K562 (cell line): ENCODE measurements around the gene ECT2. TPM values are rescaled to one million over a fixed set of nuclear protein-coding genes. Genes with fewer than 3 reads are reported as not detected.

ENCODE experiments used
- ATAC-seq: fragments of 200-7000 bp; cut with Tn5 transposase; 3 replicates; pipeline ENCODE4 v1.9.1; 2020; ENCODE audit warnings: moderate library complexity
- BruUV-seq: library from RNA; stranded (reverse); fragments of 400-500 nt; replicated peaks from 2 replicates; lab custom pipeline; 2021; lab: Mats Ljungman, UMichigan
- CTCF ChIA-PET: fragments of 300-600 bp; formaldehyde crosslinking; extraction: SDS; loops from one replicate; lab custom pipeline; 2021; ENCODE audit warnings: low intra/inter-chr PET ratio; lab: Yijun Ruan, JAX
- POLR2A ChIA-PET: fragments of 300-600, 350-650 bp; sonication (Branson Sonifier 250); formaldehyde crosslinking; extraction: SDS; loops from one replicate; lab custom pipeline; 2021; ENCODE audit warnings: antibody characterized with exemption, inconsistent platforms; lab: Yijun Ruan, JAX
- DNase-seq, 4 experiments: peaks; one replicate each; pipeline versions ENCODE4 v3.0.0 to v3.0.0-alpha.2; 2011 to 2018; ENCODE audit warnings: low spot score in 3 of 4, mixed read lengths in 3 of 4; ENCODE audit errors: extremely low read depth in 1 of 4
- FAIRE-seq: peaks from 2 replicates; lab custom pipeline; 2011; peaks lifted over from hg19 to GRCh38; lab: Jason Lieb, UNC
- H2AFZ ChIP-seq: 2 replicates; pipeline ENCODE4 v1.6.0; 2011; ENCODE audit warnings: low read depth, low read length, control low read depth, inconsistent platforms
- H3K27ac ChIP-seq: fragments of 200-600 bp; 3 replicates; pipeline ENCODE4 v1.8.0; 2011; ENCODE audit warnings: low read depth, mild to moderate bottlenecking, control low read depth, inconsistent platforms, low read length, moderate library complexity, mixed read lengths; ENCODE audit errors: extremely low read depth
- H3K27me3 ChIP-seq, 2 experiments: fragments of 300-600 bp in 1 of 2; 2 replicates in 1 of 2; 3 replicates in 1 of 2; pipeline versions ENCODE4 v1.6.0 to v1.8.0; 2011; ENCODE audit warnings: inconsistent platforms in 2 of 2, low read length in 2 of 2, mild to moderate bottlenecking in 1 of 2, mixed read lengths in 1 of 2, moderate library complexity in 1 of 2; ENCODE audit not compliant: control insufficient read depth in 2 of 2, insufficient read depth in 2 of 2
- H3K36me3 ChIP-seq: fragments of 300-600 bp; 3 replicates; pipeline ENCODE4 v1.8.0; 2011; ENCODE audit warnings: mild to moderate bottlenecking, low read length, inconsistent platforms; ENCODE audit not compliant: control insufficient read depth, insufficient read depth
- H3K4me1 ChIP-seq, 2 experiments: fragments of 200-600 bp in 1 of 2; replicated peaks in 1 of 2; 2 replicates in 1 of 2; 3 replicates in 1 of 2; pipeline versions ENCODE4 v1.5.1 to v1.8.0; 2011; ENCODE audit warnings: inconsistent platforms in 2 of 2, low read length in 2 of 2, mild to moderate bottlenecking in 1 of 2, mixed read lengths in 1 of 2, moderate library complexity in 1 of 2; ENCODE audit not compliant: control insufficient read depth in 2 of 2, insufficient read depth in 2 of 2
- H3K4me2 ChIP-seq: 2 replicates; pipeline ENCODE4 v1.6.1; 2011; ENCODE audit warnings: low read length, control low read depth, inconsistent platforms, mixed read lengths; ENCODE audit not compliant: insufficient read depth
- H3K4me3 ChIP-seq: fragments of 200-600 bp; sonication (generic), shearing (Covaris generic); 2 replicates; pipeline ENCODE4 v1.5.1; 2016; ENCODE audit warnings: control low read depth, inconsistent platforms
- H3K79me2 ChIP-seq: fragments of 200-600 bp; 3 replicates; pipeline ENCODE4 v1.8.0; 2011; ENCODE audit warnings: low read length, inconsistent platforms; ENCODE audit not compliant: control insufficient read depth, insufficient read depth
- H3K9ac ChIP-seq, 2 experiments: 2 replicates each; pipeline versions ENCODE4 v1.6.0 to v1.6.1; 2011; ENCODE audit warnings: low read depth in 2 of 2, low read length in 2 of 2, control low read depth in 1 of 2, inconsistent platforms in 1 of 2, mild to moderate bottlenecking in 1 of 2, mixed read lengths in 1 of 2; ENCODE audit not compliant: insufficient read depth in 1 of 2
- H3K9me1 ChIP-seq: one replicate; pipeline ENCODE4 v1.6.0; 2011; ENCODE audit warnings: inconsistent platforms, mild to moderate bottlenecking, low read length, moderate library complexity; ENCODE audit not compliant: control insufficient read depth, insufficient read depth
- H3K9me3 ChIP-seq: replicated peaks from 2 replicates; pipeline ENCODE4 v1.5.1; 2011; ENCODE audit warnings: low read depth, low read length, inconsistent platforms; ENCODE audit not compliant: control insufficient read depth, insufficient read depth
- H4K20me1 ChIP-seq: replicated peaks from 2 replicates; pipeline ENCODE4 v1.6.1; 2011; ENCODE audit warnings: low read length, inconsistent platforms, mixed read lengths; ENCODE audit not compliant: control insufficient read depth, insufficient read depth
- ARID1B ChIP-seq: fragments of 450-650 bp; IDR thresholded peaks from 2 replicates; pipeline ENCODE4 v1.6.1; 2016; ENCODE audit warnings: antibody characterized with exemption, mild to moderate bottlenecking, inconsistent platforms
- CHD1 ChIP-seq: fragments of 200-600 bp; sonication (generic); IDR thresholded peaks from one replicate; pipeline ENCODE4 v1.6.1; 2012; ENCODE audit warnings: mild to moderate bottlenecking, moderate library complexity, low read length, inconsistent platforms
- FOXK2 ChIP-seq, 2 experiments: fragments of 450-650 bp; IDR thresholded peaks in 1 of 2; conservative IDR thresholded peaks in 1 of 2; 2 replicates each; pipeline ENCODE4 v1.6.1; 2016; ENCODE audit warnings: low read depth in 2 of 2, mild to moderate bottlenecking in 1 of 2
- JUND ChIP-seq, 2 experiments: IDR thresholded peaks; 2 replicates in 1 of 2; 3 replicates in 1 of 2; pipeline ENCODE4 v1.6.1; 2011; ENCODE audit warnings: borderline replicate concordance in 2 of 2, low read depth in 2 of 2, low read length in 2 of 2, improper control_type of control experiment in 1 of 2, missing biosample characterization in 1 of 2, missing genetic modification characterization in 1 of 2, missing genetic modification reagents in 1 of 2
- KDM1A ChIP-seq, 2 experiments: fragments of 450-650 bp; IDR thresholded peaks; 2 replicates each; pipeline ENCODE4 v1.6.1; 2016; ENCODE audit warnings: mild to moderate bottlenecking in 2 of 2
- MTA3 ChIP-seq: fragments of 450-650 bp; formaldehyde crosslinking; IDR thresholded peaks from 2 replicates; pipeline ENCODE4 v1.6.1; 2017; ENCODE audit warnings: mild to moderate bottlenecking, borderline replicate concordance
- OTX1 ChIP-seq: fragments of 450-650 bp; formaldehyde crosslinking; IDR thresholded peaks from 2 replicates; pipeline ENCODE4 v1.4.0; 2022; ENCODE audit warnings: mild to moderate bottlenecking
- SAP30 ChIP-seq: fragments of 200-600 bp; sonication (generic); IDR thresholded peaks from 2 replicates; pipeline ENCODE4 v1.6.1; 2012; ENCODE audit warnings: borderline replicate concordance, low read depth, mild to moderate bottlenecking, moderate library complexity, low read length, control low read depth, inconsistent platforms; ENCODE audit not compliant: insufficient read depth, poor library complexity, severe bottlenecking
- TAF1 ChIP-seq: IDR thresholded peaks from 2 replicates; pipeline ENCODE4 v1.6.1; 2011; ENCODE audit warnings: mild to moderate bottlenecking, low read length, moderate library complexity; ENCODE audit not compliant: insufficient read depth, control insufficient read depth, severe bottlenecking; ENCODE audit errors: extremely low read depth
- TAL1 ChIP-seq: fragments of 450-650 bp; IDR thresholded peaks from 2 replicates; pipeline ENCODE4 v1.6.1; 2016; ENCODE audit warnings: mild to moderate bottlenecking
- YY1 ChIP-seq, 3 experiments: IDR thresholded peaks; 2 replicates each; pipeline ENCODE4 v1.6.1; 2011; ENCODE audit warnings: low read length in 2 of 3, mild to moderate bottlenecking in 2 of 3, moderate library complexity in 2 of 3, borderline replicate concordance in 1 of 3, control low read depth in 1 of 3, low read depth in 1 of 3; ENCODE audit not compliant: insufficient read depth in 3 of 3, insufficient replicate concordance in 2 of 3, control insufficient read depth in 1 of 3, insufficient read length in 1 of 3; ENCODE audit errors: extremely low read depth in 1 of 3
- ZKSCAN8 ChIP-seq: fragments of 200-800 bp; sonication (Bioruptor generic); IDR thresholded peaks from 2 replicates; pipeline ENCODE4 v1.6.1; 2016; ENCODE audit warnings: missing genetic modification characterization, missing compliant biosample characterization
- ZNF146 ChIP-seq: IDR thresholded peaks from one replicate; pipeline ENCODE4 v1.6.1; 2018; ENCODE audit warnings: missing compliant biosample characterization; ENCODE audit not compliant: unreplicated experiment
- ZNF212 ChIP-seq: fragments of 450-650 bp; formaldehyde crosslinking; IDR thresholded peaks from 2 replicates; pipeline ENCODE4 v1.4.0; 2020; ENCODE audit warnings: mild to moderate bottlenecking
- ZNF561 ChIP-seq: fragments of 450-650 bp; formaldehyde crosslinking; conservative IDR thresholded peaks from 2 replicates; pipeline ENCODE4 v1.4.0; 2020; ENCODE audit warnings: mild to moderate bottlenecking, moderate library complexity
- WGBS: fragments of 100-300 bp; shearing (Covaris generic); methylation state at CpG from one replicate; pipeline ENCODE4 v1.1.6; 2016; ENCODE audit warnings: low coverage, mixed read lengths; ENCODE audit not compliant: insufficient coverage; ENCODE audit errors: missing lambda C conversion rate; 5-methylcytosine and 5-hydroxymethylcytosine counted together
- in situ Hi-C: fragments of 300-500 bp; cut with MboI; formaldehyde crosslinking; loops from 4 replicates; pipeline ENCODE4 v1.15.0; 2018; ENCODE audit warnings: inconsistent platforms, mixed read lengths
- intact Hi-C: fragments of 100-400 bp; cut with micrococcal nuclease; formaldehyde crosslinking; loops from 2 replicates; pipeline ENCODE4 v1.14.2; 2022
- polyA plus RNA-seq, 8 experiments: library from polyadenylated mRNA; depleted of rRNA in 4 of 8; stranded (reverse) in 5 of 8; unstranded in 3 of 8; fragments of >200 nt; fragmentation: Nextera tagmentation in 2 of 8; fragmentation: Illumina TruSeq in 1 of 8; extraction: Ambion mirVana in 2 of 8; extraction: Trizol in 1 of 8; gene quantifications; 2 replicates each; pipeline versions ENCODE4 v1.2.1 to v1.2.3, GENCODE V29; 2011 to 2014; ENCODE audit warnings: inconsistent platforms in 1 of 8, missing spikeins in 1 of 8
- total RNA-seq, 7 experiments: library from RNA; depleted of rRNA in 6 of 7; stranded (reverse); fragments of >200 nt in 6 of 7; fragmentation: Illumina TruSeq in 2 of 7; extraction: Trizol in 2 of 7; gene quantifications; 2 replicates each; pipeline versions ENCODE4 v1.2.1 to v1.2.3, GENCODE V29; 2011 to 2021; ENCODE audit warnings: low replicate concordance in 1 of 7
- TF ChIP-seq, protein P1 (sequence below): IDR thresholded peaks from 2 replicates; pipeline ENCODE4 v1.6.1; 2014; ENCODE audit warnings: antibody characterized with exemption
- TF ChIP-seq, protein P2 (sequence below): fragments of 450-650 bp; IDR thresholded peaks from 2 replicates; pipeline ENCODE4 v1.6.1; 2014; ENCODE audit warnings: low read depth, mild to moderate bottlenecking, moderate library complexity, borderline replicate concordance

Gene ECT2
- total and polyA plus RNA-seq, 9 of the 15 experiments (the other 6 are each of a cell fraction or from before 2014, with no cell fraction given), result 19.0 to 53.0 (median 36.5) TPM

DNA sequence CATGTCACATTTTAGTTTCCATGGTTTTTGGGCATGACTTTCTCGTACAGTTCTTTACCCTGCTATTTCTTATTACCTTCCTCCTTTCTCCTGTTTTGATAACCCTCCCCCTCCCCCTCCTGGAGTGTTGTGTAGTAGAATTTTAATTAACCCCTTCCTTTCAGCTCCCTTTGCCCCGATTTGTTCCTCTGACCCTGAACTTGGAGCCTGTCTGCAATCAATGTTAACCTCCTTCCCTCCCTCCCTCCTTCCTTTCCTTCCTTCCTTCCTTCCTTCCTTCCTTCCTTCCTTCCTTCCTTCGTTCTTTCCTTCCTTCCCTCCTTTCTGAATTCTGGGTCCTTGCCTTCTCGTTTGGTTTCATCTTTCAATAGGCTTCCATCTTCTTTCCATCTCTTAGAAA, 90.4 kb downstream of the ECT2 start (continued):
- TF ChIP-seq, protein P1, sequence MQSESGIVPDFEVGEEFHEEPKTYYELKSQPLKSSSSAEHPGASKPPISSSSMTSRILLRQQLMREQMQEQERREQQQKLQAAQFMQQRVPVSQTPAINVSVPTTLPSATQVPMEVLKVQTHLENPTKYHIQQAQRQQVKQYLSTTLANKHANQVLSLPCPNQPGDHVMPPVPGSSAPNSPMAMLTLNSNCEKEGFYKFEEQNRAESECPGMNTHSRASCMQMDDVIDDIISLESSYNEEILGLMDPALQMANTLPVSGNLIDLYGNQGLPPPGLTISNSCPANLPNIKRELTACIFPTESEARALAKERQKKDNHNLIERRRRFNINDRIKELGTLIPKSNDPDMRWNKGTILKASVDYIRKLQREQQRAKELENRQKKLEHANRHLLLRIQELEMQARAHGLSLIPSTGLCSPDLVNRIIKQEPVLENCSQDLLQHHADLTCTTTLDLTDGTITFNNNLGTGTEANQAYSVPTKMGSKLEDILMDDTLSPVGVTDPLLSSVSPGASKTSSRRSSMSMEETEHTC, result no peak
- TF ChIP-seq KDM1A (IDR thresholded peaks at IDR 0.05) (peak in 1 of 2 experiments; percentile 80; a peak in 2 of 4 replicates), OTX1 (CRISPR knock-in tag) (no peak)

DNA sequence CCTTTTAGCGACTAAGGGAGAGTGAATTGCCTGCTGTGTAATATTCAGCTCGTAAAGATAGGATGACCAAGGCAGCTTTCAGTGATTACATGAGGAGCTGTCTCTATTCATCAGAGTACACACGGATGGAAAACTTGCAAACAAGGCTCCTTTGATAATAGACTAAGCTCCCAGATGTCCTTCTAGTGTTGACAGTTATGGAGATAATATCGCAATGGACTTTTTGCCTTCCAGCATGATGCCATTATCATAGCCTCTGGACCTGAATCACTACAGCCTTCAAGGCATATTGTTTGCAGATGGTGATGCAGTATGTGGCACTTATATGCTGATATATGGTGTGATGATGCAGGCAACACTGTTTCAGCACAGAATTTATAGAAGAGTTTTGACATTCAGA, 93.9 kb downstream of the ECT2 start:
- H3K36me3 ChIP-seq, result no peaks in the 10 kb centered on the region
- ChIA-PET CTCF (no interaction called here), POLR2A (interaction anchor here (1.3 kb wide), 2 partner anchors 13 to 163 kb away, joined by 4 read pairs; no protein-coding TSS in a partner anchor)
- H3K27me3 ChIP-seq, result no peaks in the 10 kb centered on the region
- no peaks in the 10 kb centered on the region for H3K79me2 ChIP-seq
- H2AFZ ChIP-seq, result peak overlapping the region; percentile 52; the same call in 1 of the 2 replicates
- FAIRE-seq (peak; percentile 23), DNase-seq (peak in 1 of 4 experiments; percentile 46), ATAC-seq (peak; percentile 66)
- intact Hi-C loops (no loop called here), in situ Hi-C loops (no loop called here)
- BruUV-seq, result no TSS peak
- WGBS, result 2% methylated on average over 4 of the region's 4 CpGs
- H4K20me1 ChIP-seq, result no peaks in the 10 kb centered on the region
- no peaks in the 10 kb centered on the region for H3K9me3 ChIP-seq
- H3K4me3 ChIP-seq, result no peak overlapping the region
- peak overlapping the region; percentile 7; the same call in 1 of the 2 replicates for H3K4me2 ChIP-seq
- no peak overlapping the region for H3K27ac ChIP-seq
- H3K9me1 ChIP-seq, result no peaks in the 10 kb centered on the region
- peaks cover 4 to 28% of the 10 kb centered on the region in 2 experiments; a peak in 3 of 5 replicates for H3K4me1 ChIP-seq
- no peak overlapping the region for H3K9ac ChIP-seq
- peak; percentile 20; the same call in 1 of the 2 replicates for TF ChIP-seq JUND (IDR thresholded peaks at IDR 0.05; ENCODE audit: borderline replicate concordance, low read depth, low read length)
- TF ChIP-seq JUND (tag; IDR thresholded peaks at IDR 0.05; ENCODE audit: borderline replicate concordance, low read depth, low read length), result no peak
- TF ChIP-seq ARID1B, result peak; percentile 58
- TF ChIP-seq, protein P2, sequence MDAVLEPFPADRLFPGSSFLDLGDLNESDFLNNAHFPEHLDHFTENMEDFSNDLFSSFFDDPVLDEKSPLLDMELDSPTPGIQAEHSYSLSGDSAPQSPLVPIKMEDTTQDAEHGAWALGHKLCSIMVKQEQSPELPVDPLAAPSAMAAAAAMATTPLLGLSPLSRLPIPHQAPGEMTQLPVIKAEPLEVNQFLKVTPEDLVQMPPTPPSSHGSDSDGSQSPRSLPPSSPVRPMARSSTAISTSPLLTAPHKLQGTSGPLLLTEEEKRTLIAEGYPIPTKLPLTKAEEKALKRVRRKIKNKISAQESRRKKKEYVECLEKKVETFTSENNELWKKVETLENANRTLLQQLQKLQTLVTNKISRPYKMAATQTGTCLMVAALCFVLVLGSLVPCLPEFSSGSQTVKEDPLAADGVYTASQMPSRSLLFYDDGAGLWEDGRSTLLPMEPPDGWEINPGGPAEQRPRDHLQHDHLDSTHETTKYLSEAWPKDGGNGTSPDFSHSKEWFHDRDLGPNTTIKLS, result no peak
- no peak for TF ChIP-seq YY1 (IDR thresholded peaks at IDR 0.05; ENCODE audit: borderline replicate concordance in 1 of 3, control insufficient read depth in 1 of 3, extremely low read depth in 1 of 3, insufficient read depth in 3 of 3, insufficient read length in 1 of 3, insufficient replicate concordance in 2 of 3, low read depth in 1 of 3, low read length in 2 of 3)
- TF ChIP-seq ZKSCAN8 (CRISPR knock-in tag), result peak; percentile 44; the same call in 1 of the 2 replicates
- TF ChIP-seq KDM1A (IDR thresholded peaks at IDR 0.05), result 0 out of 4 replicates have a peak, but pooled peaks of 1 of the 2 experiments have one; percentile 39
- no peak for TF ChIP-seq SAP30
- peak; percentile 35; the same call in 1 of the 2 replicates for TF ChIP-seq TAL1
- no peak for TF ChIP-seq MTA3
- TF ChIP-seq FOXK2 (conservative IDR thresholded peaks at IDR 0.05 in 1 of 2, IDR thresholded peaks at IDR 0.05 in 1 of 2; ENCODE audit: low read depth in 2 of 2), result 0 out of 4 replicates have a peak, but pooled peaks of 1 of the 2 experiments have one; percentile 37
- TF ChIP-seq ZNF561, result no peak
- no peak for TF ChIP-seq CHD1
- TF ChIP-seq TAF1, result no peak
- no peak for TF ChIP-seq ZNF146 (CRISPR knock-in tag)
- no peak for TF ChIP-seq ZNF212 (CRISPR knock-in tag)
